Measurements from ENCODE around the gene PNPLA3.

The PNPLA3 gene

GRCh38 chr22:43925433-43926348 lies 2.1 kb downstream of the PNPLA3 start:
- DNase-seq = no peak

DNA sequence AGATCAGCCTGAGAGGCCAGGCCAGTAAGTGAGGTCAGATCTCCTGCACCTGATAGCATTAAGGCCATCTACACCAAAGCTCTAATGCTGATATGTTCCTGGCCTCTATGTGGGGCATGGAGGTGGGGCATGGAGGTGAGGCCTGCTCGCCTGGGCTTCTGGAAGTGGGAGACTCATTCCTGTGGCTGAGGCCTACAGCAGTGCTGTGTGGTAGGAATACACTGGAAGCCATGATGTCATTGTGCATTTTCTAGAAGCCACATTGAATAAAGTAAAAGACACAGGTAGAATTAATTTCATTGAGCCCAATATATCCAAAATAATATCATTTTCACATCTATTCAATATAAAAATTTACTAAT lies 2.7 kb downstream of the PNPLA3 start:
- no peak for DNase-seq

DNA sequence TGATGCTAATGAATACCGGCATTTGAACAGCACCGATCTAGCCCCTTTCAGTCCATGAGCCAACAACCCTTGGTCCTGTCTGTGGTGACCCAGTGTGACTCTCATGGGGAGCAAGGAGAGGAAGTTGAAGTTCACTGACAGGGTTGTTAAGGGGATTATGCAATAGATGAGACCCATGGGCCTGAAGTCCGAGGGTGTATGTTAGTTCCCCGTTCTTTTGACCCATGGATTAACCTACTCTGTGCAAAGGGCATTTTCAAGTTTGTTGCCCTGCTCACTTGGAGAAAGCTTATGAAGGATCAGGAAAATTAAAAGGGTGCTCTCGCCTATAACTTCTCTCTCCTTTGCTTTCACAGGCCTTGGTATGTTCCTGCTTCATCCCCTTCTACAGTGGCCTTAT lies 4.9 kb downstream of the PNPLA3 start:
- no peak for DNase-seq

GRCh38 chr22:43928908-43929307 lies 5.3 kb downstream of the PNPLA3 start:
- no peak for DNase-seq

- no peak for DNase-seq
Observed at GRCh38 chr22:43931771-43932170, 8.2 kb downstream of the PNPLA3 start.

GRCh38 chr22:43941449-43941848 lies 17.8 kb downstream of the PNPLA3 start:
- DNase-seq = no peak

DNA sequence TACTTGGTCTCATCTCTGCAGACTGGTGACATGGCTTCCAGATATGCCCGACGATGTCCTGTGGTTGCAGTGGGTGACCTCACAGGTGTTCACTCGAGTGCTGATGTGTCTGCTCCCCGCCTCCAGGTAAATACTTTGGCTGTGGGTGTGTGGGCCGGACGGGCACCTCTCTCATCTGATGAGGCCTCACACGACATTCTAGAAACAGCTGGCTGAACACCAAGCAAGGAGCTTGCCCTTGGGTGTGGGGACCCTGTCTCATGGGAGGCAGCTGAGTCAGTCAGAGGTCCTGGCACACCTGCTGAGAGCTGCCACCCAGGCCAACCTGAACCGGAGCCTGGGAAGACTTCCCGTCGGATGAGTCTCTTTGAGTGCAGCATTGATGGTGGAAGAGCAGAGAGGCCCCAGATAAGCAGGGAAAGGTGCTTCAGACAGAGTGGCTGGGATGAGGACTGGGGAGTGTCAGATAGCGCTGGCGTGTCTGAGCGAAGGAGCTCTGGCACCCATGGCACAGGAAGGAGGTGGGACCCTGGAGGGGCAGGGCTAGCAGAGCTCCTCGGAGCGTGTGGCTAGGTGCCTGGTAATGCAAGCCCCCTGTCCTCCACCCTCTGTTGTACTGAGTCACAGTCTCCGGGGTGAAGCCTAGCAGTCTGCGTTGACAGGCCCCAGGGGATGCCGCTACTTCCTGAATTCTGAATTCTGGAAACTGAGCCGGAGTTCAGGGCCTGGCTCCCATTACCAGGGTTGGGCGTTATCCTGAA lies 21.2 kb downstream of the PNPLA3 start:
- DNase-seq = no peak

GRCh38 chr22:43945632-43946383 lies 22.2 kb downstream of the PNPLA3 start:
- DNase-seq = peak in 1 of 2 experiments; percentile 43

- no peak for DNase-seq
Observed at GRCh38 chr22:43946384-43946667, 22.7 kb downstream of the PNPLA3 start.

DNA sequence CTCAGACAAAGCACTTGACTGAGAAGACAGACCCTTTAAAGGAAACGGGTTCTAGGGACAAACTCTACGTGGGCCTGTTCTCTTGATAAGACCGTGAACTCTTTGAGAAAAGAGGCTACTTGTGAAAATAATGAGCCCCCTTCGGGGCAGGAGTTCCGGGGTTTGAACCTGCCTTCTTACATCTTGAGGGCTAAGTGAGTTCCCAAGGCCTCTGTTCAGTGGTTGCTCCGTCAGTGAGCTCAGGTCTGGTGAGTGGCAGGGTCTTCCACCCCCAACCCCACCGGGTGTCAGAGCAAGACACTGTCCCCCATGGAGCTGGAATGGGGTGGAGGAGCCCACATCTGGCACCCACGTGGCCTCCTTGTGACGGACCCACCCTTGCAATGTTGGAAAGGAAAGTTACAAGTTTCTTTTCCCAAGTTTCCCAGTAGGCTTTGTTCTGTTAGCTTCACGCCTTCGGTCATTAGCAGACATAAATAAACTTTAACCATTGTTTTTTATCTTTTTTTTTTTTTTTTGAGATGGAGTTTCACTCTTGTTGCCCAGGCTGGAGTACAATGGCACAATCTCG lies 25.3 kb downstream of the PNPLA3 start:
- DNase-seq = no peak

DNA sequence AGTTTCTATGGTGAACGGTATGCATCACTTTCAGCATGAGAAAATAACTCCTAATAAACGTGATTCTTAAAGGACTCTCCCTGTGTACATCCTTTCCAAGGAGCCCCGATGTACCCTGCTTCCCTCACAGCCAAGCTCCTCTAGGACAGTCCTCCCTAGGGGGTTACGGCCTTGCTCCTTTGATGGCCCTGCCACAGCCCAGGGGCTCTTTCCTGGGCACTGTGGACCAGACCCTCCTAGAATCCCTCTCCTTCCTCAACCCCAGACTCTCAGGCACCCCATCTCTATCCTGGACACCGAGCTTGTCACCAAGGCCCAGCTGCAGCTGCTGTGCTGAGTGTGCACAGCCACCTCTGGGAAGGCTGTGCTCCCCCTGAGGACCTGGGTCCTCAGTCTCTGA lies 27.8 kb downstream of the PNPLA3 start:
- no peak for DNase-seq

DNA sequence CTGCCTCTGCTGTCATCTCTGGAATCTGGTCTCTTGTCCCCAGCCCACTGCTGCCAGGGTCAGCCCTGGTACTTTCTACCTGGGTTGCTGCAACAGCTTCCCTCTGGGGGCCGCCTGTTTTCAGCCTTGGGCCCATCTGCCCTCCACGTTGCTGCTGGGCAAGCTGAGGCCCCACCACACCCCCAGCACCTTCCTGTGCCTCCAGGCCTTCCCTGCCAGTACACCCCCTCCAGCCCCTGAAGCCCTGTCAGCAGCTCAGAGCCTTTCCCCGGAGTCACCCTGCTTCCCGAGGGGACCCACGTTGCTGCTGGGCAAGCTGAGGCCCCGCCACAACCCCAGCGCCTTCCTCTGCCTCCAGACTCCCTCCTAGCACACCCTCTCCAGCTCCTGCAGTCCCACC lies 28.4 kb downstream of the PNPLA3 start:
- DNase-seq = no peak

DNA sequence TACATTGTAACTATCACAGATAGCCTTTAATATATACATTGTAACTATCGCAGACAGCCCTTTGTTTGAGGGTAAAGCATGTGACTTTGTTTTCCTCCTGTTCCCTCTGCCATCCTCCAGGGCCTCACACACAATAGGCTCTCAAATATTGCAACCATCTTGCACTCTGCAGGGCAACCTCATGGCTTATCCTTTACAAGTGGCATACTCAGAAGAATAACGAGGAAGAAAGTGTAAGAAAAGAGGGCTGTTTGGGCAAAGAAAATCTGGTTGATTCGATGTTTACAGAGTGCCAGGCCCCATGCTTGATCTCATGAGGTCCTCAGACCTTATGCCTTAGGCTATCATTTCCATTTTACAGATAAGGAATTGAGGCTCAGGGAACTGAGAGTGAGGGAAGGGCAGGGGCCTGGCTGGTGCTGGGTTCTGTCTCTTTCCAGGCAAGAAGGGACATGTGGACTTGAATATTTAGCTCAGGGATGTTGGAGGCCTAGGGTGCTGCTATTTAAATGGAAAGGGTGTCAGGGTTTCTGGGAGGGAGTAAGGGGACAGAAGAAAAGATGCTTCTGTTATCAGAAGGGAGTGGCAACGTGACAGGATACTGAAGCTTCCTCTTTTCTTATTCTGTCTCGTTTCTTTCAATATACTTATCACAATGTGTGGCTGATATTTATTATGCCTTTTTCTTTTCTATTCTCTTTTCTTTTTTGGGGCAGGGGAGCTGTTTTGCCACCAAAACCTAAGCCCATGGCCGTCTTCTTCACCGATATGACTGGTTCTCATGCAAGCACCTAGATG lies 30.6 kb downstream of the PNPLA3 start:
- no peak for DNase-seq

DNA sequence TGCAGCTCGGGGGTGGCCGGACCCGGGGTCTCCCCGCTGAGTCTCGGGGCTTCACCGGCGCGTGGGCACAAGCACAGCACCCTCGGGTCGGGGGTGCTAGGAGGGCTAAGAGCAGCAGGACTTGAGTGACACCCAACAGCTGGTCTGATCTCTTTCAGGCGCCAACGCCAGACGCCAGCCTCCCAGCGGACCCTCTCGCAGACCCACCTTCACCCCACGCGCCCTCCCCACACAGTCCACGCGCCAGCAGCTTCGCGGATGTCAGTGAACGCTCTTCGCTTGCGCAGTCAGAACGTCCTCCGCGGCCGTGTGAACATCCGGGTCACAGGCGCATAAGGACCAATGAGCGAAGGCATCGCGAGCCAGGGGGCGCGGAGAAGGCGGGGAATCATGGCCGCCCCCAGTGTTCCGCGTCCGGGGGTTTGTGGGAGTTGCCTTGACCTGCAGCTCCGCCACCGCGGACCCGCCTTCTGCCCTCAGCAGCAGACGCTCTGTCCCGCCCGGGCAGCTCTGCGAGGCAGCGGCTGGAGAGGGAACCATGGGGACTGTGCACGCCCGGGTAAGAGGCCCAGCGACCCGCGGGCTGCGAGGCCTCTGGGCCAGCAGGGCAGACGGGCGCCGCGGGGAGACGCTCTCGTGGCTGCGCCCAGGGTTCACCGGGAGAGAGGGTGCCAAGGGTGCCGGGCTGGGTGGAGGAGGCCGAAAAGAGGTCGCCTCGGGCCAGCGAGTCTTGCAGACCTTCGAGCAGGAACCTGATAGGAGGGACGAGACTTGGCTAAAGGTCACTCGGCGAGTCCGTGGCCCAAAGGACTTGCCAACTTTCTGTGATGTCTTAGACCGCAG lies 31.7 kb downstream of the PNPLA3 start, which contains the start of gene SAMM50:
Gene SAMM50, plus strand, starts transcription at position 403 of the 843 bp plus-strand sequence. Its CDS starts 136 bp downstream, at position 539.
- DNase-seq = peak; percentile 66 to 88

GRCh38 chr22:43955883-43956782 lies 32.5 kb downstream of the PNPLA3 start:
- DNase-seq = no peak

- DNase-seq = no peak
Observed at GRCh38 chr22:43956805-43957463, 33.3 kb downstream of the PNPLA3 start.

DNA sequence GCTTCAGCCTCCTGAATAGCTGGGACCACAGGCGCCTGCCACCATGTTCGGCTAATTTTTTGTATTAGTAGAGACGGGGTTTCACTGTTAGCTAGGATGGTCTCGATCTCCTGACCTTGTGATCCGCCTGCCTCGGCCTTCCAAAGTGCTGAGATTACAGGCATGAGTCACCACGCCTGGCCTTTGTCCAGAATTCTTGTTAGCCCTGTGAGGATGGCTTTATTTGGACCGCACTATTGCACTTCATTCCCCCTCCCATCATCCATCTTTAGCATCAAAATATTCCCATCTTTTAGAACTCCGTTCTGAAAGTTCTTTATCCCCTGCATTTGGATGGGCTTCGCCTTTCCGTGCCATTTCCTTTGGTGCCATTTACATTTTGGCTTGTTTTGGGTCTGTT lies 34.3 kb downstream of the PNPLA3 start:
- no peak for DNase-seq

- DNase-seq = no peak
Observed at GRCh38 chr22:43964314-43964857, 40.8 kb downstream of the PNPLA3 start.

DNA sequence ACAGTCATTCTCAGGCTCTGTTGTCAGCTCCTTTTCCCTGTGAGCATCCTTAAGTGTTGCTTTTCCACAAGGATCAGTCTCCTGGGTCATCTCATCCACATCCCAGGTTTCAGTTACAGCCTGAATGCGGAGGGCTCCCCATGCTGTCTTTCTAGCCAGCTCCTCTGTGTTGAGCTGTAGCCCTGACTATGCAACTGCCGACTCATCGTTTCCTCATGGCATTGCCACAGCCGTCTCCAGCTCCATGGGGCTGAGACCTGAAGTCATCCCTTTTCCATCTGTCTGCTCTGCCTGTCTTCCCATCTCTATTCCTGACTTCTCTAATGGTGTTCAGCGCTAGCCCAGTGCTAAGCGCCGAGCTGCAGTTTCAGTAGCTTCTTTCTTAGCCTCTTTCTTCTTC lies 43.5 kb downstream of the PNPLA3 start:
- no peak for DNase-seq
